ENCODE measurements around the gene CCN6.
"Not testable (repeated sequence)": the region's sequence is repeated elsewhere in the genome, so short reads cannot be mapped to it uniquely, and the experiment has no call there.

CCN6 gene

GRCh38 chr6:112085286-112086065, 31.6 kb downstream of the CCN6 start:
- Histone ChIP-seq H2AFZ (ENCODE audit: low read depth, low read length) (no peak overlapping the region), H3K9me3 (ENCODE audit: low read length) (no peaks in the 10 kb centered on the region), H3K36me3 (ENCODE audit: insufficient read depth, low read length) (peaks cover 37% of the 10 kb centered on the region), H3K4me3 (ENCODE audit: low read length) (peak overlapping the region; percentile 94), H3K4me1 (ENCODE audit: insufficient read depth, low read length) (peaks cover 16% of the 10 kb centered on the region), H3K27me3 (ENCODE audit: insufficient read depth, low read length) (no peaks in the 10 kb centered on the region)

GRCh38 chr6:112086744-112087135, 32.8 kb downstream of the CCN6 start:
- Histone ChIP-seq H3K4me3 (ENCODE audit: low read length) (peak overlapping the region; percentile 94), H2AFZ (ENCODE audit: low read depth, low read length) (peak overlapping the region; percentile 73), H3K9me3 (ENCODE audit: low read length) (no peaks in the 10 kb centered on the region)

DNA sequence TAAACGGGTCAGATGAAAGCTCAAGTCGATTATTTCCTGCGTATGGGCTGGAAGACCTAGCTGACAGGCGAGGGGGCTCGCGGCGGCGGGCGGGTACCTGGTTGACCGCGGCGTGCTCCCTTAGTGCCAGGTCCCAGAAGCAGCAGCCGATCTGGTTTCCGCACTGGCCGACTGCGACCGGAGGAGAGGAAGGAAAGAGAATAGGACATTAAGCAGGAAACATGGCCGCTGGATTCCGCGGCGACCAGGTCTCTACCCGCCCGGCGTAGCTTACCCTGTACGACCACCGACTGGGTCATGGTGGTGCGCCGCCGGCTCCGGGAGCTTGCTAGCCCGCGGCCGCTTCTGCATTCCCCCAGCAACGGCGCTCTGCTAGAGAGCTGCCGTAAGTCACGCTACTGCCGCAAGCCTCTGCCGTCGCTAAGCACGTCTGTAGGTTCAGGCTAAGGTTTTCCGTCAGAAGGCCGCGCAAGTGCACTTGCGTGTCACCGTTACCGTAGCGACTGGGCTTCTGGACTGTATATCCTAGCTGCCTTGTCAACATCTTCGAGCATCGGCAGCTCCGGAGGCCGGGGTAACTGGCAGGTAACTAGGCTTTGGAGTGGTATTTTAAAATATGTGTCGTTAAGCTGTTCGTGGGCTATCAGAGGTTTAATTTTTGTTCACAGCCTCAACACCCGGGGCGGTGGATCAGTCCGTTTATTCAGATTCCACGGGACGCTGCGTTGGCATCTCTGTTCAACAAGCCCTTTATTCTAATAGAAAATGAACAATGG, 33.4 kb downstream of the CCN6 start, which contains the start of the genes FAM229B and TUBE1:
Gene FAM229B, plus strand, starts transcription at position 456 of the 776 bp plus-strand sequence. CDS start 11,693 bp downstream, outside the sequence.
Gene TUBE1, minus strand, starts transcription at position 347 of the 776 bp plus-strand sequence. Its CDS starts 48 bp downstream, at position 299.
- Histone ChIP-seq H3K9me3 (ENCODE audit: low read length) (no peaks in the 10 kb centered on the region), H3K27me3 (ENCODE audit: insufficient read depth, low read length) (no peaks in the 10 kb centered on the region), H3K4me3 (ENCODE audit: low read length) (peak within 1 kb of the TSS; percentile 94), H3K36me3 (ENCODE audit: insufficient read depth, low read length) (peaks cover 29% of the 10 kb centered on the region), H2AFZ (ENCODE audit: low read depth, low read length) (peak within 1 kb of the TSS; percentile 73), H3K4me1 (ENCODE audit: insufficient read depth, low read length) (peaks cover 16% of the 10 kb centered on the region)

More at GRCh38 chr6:112086744-112087135, 32.8 kb downstream of the CCN6 start:
- Histone ChIP-seq H3K27me3 (ENCODE audit: insufficient read depth, low read length) (no peaks in the 10 kb centered on the region), H3K36me3 (ENCODE audit: insufficient read depth, low read length) (peaks cover 29% of the 10 kb centered on the region), H3K4me1 (ENCODE audit: insufficient read depth, low read length) (peaks cover 16% of the 10 kb centered on the region)

DNA sequence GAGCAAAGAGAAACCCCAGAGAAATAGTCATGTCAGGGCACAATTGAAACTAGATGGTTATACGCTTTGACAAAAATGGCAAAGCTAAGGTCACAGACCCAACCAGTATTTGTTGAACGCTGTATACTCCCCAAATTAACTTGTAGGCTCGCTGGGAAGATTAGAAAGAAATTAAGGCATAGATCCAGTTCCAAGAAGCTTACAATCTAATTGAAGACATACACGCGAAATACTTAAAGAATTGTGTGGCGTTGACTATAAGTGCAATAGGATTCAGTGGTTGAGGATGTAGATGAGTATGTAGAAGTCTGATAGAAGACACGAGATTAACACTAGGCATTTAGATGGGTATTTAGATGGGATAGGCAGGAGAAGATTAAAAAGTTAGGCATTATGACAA, 34.0 kb downstream of the CCN6 start:
- H3K4me1 ChIP-seq (ENCODE audit: insufficient read depth, low read length) = peaks cover 16% of the 10 kb centered on the region
- H2AFZ ChIP-seq (ENCODE audit: low read depth, low read length) = peak overlapping the region; percentile 73
- peaks cover 27% of the 10 kb centered on the region for H3K36me3 ChIP-seq (ENCODE audit: insufficient read depth, low read length)
- H3K9me3 ChIP-seq (ENCODE audit: low read length) = no peaks in the 10 kb centered on the region
- no peaks in the 10 kb centered on the region for H3K27me3 ChIP-seq (ENCODE audit: insufficient read depth, low read length)
- H3K4me3 ChIP-seq (ENCODE audit: low read length) = peak overlapping the region; percentile 94

DNA sequence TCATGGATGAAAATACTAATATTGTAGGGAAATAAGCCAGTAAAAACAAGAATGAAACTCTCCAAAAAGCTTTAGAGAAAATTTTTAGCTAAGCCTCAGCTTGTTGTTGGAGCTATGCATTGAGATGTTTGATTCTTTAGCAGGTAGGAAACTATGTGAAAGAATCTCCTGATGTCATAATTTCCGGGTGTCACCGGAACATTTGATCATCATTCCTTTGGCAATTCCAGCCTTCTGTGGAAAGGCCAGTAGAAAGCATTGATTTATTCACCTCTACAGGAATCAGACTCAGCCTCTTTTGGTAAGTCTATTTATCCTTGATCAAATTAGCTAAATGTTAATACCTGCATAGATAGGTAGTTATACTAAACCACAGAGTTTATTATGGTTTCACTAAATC, 43.0 kb downstream of the CCN6 start:
- Histone ChIP-seq H3K9me3 (ENCODE audit: low read length) (no peaks in the 10 kb centered on the region), H3K36me3 (ENCODE audit: insufficient read depth, low read length) (peaks cover 30% of the 10 kb centered on the region), H3K4me1 (ENCODE audit: insufficient read depth, low read length) (no peaks in the 10 kb centered on the region), H3K27me3 (ENCODE audit: insufficient read depth, low read length) (no peaks in the 10 kb centered on the region), H2AFZ (ENCODE audit: low read depth, low read length) (no peak overlapping the region), H3K4me3 (ENCODE audit: low read length) (no peak overlapping the region)

DNA sequence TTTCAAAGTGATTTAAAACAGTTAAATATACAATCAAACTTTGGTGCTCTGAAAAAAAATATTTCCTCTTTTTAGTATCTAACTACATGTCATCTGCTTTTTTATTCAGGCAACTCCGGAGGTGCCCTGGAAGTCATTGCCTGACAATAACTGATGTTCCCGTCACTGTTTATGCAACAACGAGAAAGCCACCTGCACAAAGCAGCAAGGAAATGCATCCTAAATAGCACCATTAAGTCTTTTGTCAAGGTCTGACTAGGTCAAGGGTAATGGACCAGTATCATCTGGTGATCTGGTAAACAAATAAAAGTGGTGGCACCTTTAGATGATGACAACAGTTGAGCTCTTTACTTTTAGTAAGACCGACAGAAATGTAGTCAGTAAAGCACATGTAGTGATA, 46.7 kb downstream of the CCN6 start:
- Histone ChIP-seq H2AFZ (ENCODE audit: low read depth, low read length) (no peak overlapping the region), H3K9me3 (ENCODE audit: low read length) (no peaks in the 10 kb centered on the region), H3K4me3 (ENCODE audit: low read length) (no peak overlapping the region), H3K4me1 (ENCODE audit: insufficient read depth, low read length) (no peaks in the 10 kb centered on the region), H3K36me3 (ENCODE audit: insufficient read depth, low read length) (peaks cover 39% of the 10 kb centered on the region), H3K27me3 (ENCODE audit: insufficient read depth, low read length) (no peaks in the 10 kb centered on the region)

- not testable (repeated sequence) for H3K4me3 ChIP-seq (ENCODE audit: low read length); H3K9me3 ChIP-seq (ENCODE audit: low read length); H2AFZ ChIP-seq (ENCODE audit: low read depth, low read length); H3K27me3 ChIP-seq (ENCODE audit: insufficient read depth, low read length)
- Histone ChIP-seq H3K4me1 (ENCODE audit: insufficient read depth, low read length) (peaks cover 11% of the 10 kb centered on the region), H3K36me3 (ENCODE audit: insufficient read depth, low read length) (peaks cover 17% of the 10 kb centered on the region)
Measured at GRCh38 chr6:112106026-112106425, 52.1 kb downstream of the CCN6 start.

- no peaks in the 10 kb centered on the region for H3K27me3 ChIP-seq (ENCODE audit: insufficient read depth, low read length)
- H3K4me1 ChIP-seq (ENCODE audit: insufficient read depth, low read length) = peaks cover 11% of the 10 kb centered on the region
- H3K9me3 ChIP-seq (ENCODE audit: low read length) = no peaks in the 10 kb centered on the region
- H2AFZ ChIP-seq (ENCODE audit: low read depth, low read length) = no peak overlapping the region
- H3K36me3 ChIP-seq (ENCODE audit: insufficient read depth, low read length) = peaks cover 12% of the 10 kb centered on the region
- no peak overlapping the region for H3K4me3 ChIP-seq (ENCODE audit: low read length)
Measured at GRCh38 chr6:112106562-112106961, 52.7 kb downstream of the CCN6 start.

- Histone ChIP-seq H3K9me3 (ENCODE audit: low read length) (no peaks in the 10 kb centered on the region), H3K4me3 (ENCODE audit: low read length) (no peak overlapping the region), H3K4me1 (ENCODE audit: insufficient read depth, low read length) (peaks cover 11% of the 10 kb centered on the region), H2AFZ (ENCODE audit: low read depth, low read length) (peak overlapping the region; percentile 15), H3K27me3 (ENCODE audit: insufficient read depth, low read length) (no peaks in the 10 kb centered on the region), H3K36me3 (ENCODE audit: insufficient read depth, low read length) (no peaks in the 10 kb centered on the region)
Measured at GRCh38 chr6:112109262-112109661, 55.4 kb downstream of the CCN6 start.

DNA sequence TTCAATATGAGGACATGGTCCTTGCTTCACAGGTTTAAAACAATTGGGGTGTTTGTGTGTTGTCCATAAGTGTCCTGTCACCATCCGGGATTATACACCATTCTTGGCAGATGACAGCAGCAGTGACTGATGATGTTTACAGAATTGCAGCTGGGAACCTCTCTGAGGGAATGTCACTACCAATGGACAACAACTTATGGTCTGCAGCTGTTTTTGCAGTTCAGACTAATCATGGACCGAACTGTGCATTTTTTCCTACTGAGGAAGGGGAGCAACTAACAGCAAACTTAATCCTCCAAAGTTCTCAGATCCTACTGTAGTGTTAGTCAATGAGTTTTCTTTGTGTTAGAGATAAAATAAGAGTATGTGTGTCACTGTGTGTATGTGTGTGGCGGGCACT, 59.5 kb downstream of the CCN6 start:
- Histone ChIP-seq H3K27me3 (ENCODE audit: insufficient read depth, low read length) (no peaks in the 10 kb centered on the region), H3K9me3 (ENCODE audit: low read length) (no peaks in the 10 kb centered on the region), H3K4me3 (ENCODE audit: low read length) (no peak overlapping the region), H3K4me1 (ENCODE audit: insufficient read depth, low read length) (peaks cover 11% of the 10 kb centered on the region), H3K36me3 (ENCODE audit: insufficient read depth, low read length) (peaks cover 2% of the 10 kb centered on the region), H2AFZ (ENCODE audit: low read depth, low read length) (no peak overlapping the region)

GRCh38 chr6:112113918-112114317, 60.0 kb downstream of the CCN6 start:
- Histone ChIP-seq H3K36me3 (ENCODE audit: insufficient read depth, low read length) (peaks cover 2% of the 10 kb centered on the region), H2AFZ (ENCODE audit: low read depth, low read length) (no peak overlapping the region), H3K4me3 (ENCODE audit: low read length) (no peak overlapping the region), H3K9me3 (ENCODE audit: low read length) (no peaks in the 10 kb centered on the region), H3K27me3 (ENCODE audit: insufficient read depth, low read length) (no peaks in the 10 kb centered on the region), H3K4me1 (ENCODE audit: insufficient read depth, low read length) (peaks cover 8% of the 10 kb centered on the region)

GRCh38 chr6:112114577-112115223, 60.8 kb downstream of the CCN6 start:
- Histone ChIP-seq H3K27me3 (ENCODE audit: insufficient read depth, low read length) (no peaks in the 10 kb centered on the region), H3K4me1 (ENCODE audit: insufficient read depth, low read length) (peaks cover under 1% of the 10 kb centered on the region), H2AFZ (ENCODE audit: low read depth, low read length) (no peak overlapping the region), H3K4me3 (ENCODE audit: low read length) (no peak overlapping the region), H3K36me3 (ENCODE audit: insufficient read depth, low read length) (peaks cover 2% of the 10 kb centered on the region), H3K9me3 (ENCODE audit: low read length) (no peaks in the 10 kb centered on the region)

GRCh38 chr6:112116221-112116620, 62.3 kb downstream of the CCN6 start:
- Histone ChIP-seq H3K4me3 (ENCODE audit: low read length) (no peak overlapping the region), H3K4me1 (ENCODE audit: insufficient read depth, low read length) (no peaks in the 10 kb centered on the region), H3K36me3 (ENCODE audit: insufficient read depth, low read length) (peaks cover 2% of the 10 kb centered on the region), H3K9me3 (ENCODE audit: low read length) (no peaks in the 10 kb centered on the region), H2AFZ (ENCODE audit: low read depth, low read length) (no peak overlapping the region), H3K27me3 (ENCODE audit: insufficient read depth, low read length) (no peaks in the 10 kb centered on the region)
